ENCODE data around the gene CWF19L2. TPM values are rescaled to one million over a fixed set of nuclear protein-coding genes. Genes with fewer than 3 reads are reported as not detected.

Gene CWF19L2
- total RNA-seq, 2 experiments from 2014 or later: 13.4 to 21.4 TPM

DNA sequence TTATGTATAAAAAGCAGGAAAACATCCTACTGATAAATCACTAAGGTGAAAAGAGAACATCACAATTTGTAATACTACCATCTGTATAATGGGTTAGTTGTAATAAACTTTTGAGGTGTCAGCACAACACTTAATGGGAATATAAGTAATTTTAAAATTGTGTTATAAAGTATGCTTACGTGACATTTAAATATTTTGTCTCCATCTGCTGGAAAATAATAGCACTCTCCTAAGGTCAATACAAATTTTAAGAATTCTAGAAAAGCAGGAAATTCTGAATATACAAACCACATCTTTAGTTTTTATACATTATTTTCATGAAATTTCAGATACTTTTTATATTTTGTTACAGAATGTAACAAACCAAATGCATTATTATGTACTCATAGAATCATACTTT lies 19.5 kb downstream of the CWF19L2 start:
- ChIA-PET POLR2A (no interaction called here), CTCF (ENCODE audit: unreplicated experiment) (no interaction called here)
- BruUV-seq (replicated peaks): no TSS peak
- H3K4me3 ChIP-seq (ENCODE audit: low read depth, low read length, poor library complexity, severe bottlenecking): no peak overlapping the region
- no peak overlapping the region for H2AFZ ChIP-seq (ENCODE audit: low read length)
- DNase-seq (ENCODE audit: low spot score): no peak
- intact Hi-C loops (cut with micrococcal nuclease; ENCODE audit: unreplicated experiment): no loop called here
- no peak overlapping the region for H3K27ac ChIP-seq (ENCODE audit: low read depth, low read length, poor library complexity, severe bottlenecking)
- no peaks in the 10 kb centered on the region for H3K9me3 ChIP-seq (ENCODE audit: low read length)
- no peak overlapping the region for H3K4me2 ChIP-seq (ENCODE audit: low read length)
- peaks cover 68% of the 10 kb centered on the region for H3K36me3 ChIP-seq (ENCODE audit: insufficient read depth, low read length)
- TF ChIP-seq, protein P1, sequence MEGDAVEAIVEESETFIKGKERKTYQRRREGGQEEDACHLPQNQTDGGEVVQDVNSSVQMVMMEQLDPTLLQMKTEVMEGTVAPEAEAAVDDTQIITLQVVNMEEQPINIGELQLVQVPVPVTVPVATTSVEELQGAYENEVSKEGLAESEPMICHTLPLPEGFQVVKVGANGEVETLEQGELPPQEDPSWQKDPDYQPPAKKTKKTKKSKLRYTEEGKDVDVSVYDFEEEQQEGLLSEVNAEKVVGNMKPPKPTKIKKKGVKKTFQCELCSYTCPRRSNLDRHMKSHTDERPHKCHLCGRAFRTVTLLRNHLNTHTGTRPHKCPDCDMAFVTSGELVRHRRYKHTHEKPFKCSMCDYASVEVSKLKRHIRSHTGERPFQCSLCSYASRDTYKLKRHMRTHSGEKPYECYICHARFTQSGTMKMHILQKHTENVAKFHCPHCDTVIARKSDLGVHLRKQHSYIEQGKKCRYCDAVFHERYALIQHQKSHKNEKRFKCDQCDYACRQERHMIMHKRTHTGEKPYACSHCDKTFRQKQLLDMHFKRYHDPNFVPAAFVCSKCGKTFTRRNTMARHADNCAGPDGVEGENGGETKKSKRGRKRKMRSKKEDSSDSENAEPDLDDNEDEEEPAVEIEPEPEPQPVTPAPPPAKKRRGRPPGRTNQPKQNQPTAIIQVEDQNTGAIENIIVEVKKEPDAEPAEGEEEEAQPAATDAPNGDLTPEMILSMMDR (conservative IDR thresholded peaks at IDR 0.05; ENCODE audit: low read length): 0 out of 2 replicates have a peak, but pooled peaks have one; percentile 16
- no peak for TF ChIP-seq EZH2phosphoT487 (IDR thresholded peaks at IDR 0.05; ENCODE audit: borderline replicate concordance, low read depth, low read length)
- H3K9me2 ChIP-seq (ENCODE audit: insufficient read depth, low read length): no peaks in the 10 kb centered on the region
- no peaks in the 10 kb centered on the region for H4K20me1 ChIP-seq (ENCODE audit: insufficient read depth, low read length)
- H3K4me1 ChIP-seq (ENCODE audit: insufficient read depth, low read length, poor library complexity, severe bottlenecking): no peaks in the 10 kb centered on the region
- H3K79me2 ChIP-seq (ENCODE audit: insufficient read depth, low read depth, low read length): no peaks in the 10 kb centered on the region

DNA sequence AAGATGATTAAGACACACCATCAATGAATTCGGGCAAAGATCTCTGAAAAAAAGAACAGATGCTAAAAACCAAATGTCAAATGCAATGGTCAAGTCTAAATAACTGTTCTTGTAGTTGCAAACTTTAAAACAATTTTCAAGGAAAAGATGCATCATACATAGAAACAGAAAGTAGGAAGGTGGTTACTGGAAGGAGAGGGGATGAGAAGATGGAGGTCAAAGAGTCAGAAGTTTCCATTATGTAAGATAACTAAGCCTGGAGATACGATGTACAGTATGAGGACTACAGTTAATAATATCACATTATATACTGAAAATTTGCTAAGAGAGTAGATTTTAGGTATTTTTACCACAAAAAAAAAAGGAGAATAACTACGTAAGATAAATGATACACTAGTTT lies 27.1 kb downstream of the CWF19L2 start:
- Histone ChIP-seq H3K4me3 (ENCODE audit: low read depth, low read length, poor library complexity, severe bottlenecking) (no peak overlapping the region), H3K4me1 (ENCODE audit: insufficient read depth, low read length, poor library complexity, severe bottlenecking) (no peaks in the 10 kb centered on the region), H3K9me3 (ENCODE audit: low read length) (no peaks in the 10 kb centered on the region), H3K4me2 (ENCODE audit: low read length) (no peak overlapping the region), H3K79me2 (ENCODE audit: insufficient read depth, low read depth, low read length) (no peaks in the 10 kb centered on the region), H3K27ac (ENCODE audit: low read depth, low read length, poor library complexity, severe bottlenecking) (no peak overlapping the region), H3K9me2 (ENCODE audit: insufficient read depth, low read length) (no peaks in the 10 kb centered on the region), H3K36me3 (ENCODE audit: insufficient read depth, low read length) (peaks cover 46% of the 10 kb centered on the region), H2AFZ (ENCODE audit: low read length) (no peak overlapping the region), H4K20me1 (ENCODE audit: insufficient read depth, low read length) (no peaks in the 10 kb centered on the region)
- intact Hi-C loops (cut with micrococcal nuclease; ENCODE audit: unreplicated experiment): no loop called here
- CTCF ChIA-PET (ENCODE audit: unreplicated experiment): no interaction called here
- DNase-seq (ENCODE audit: low spot score): no peak
- no TSS peak for BruUV-seq (replicated peaks)
- TF ChIP-seq, protein P1 (conservative IDR thresholded peaks at IDR 0.05; ENCODE audit: low read length): no peak
- no peak for TF ChIP-seq EZH2phosphoT487 (IDR thresholded peaks at IDR 0.05; ENCODE audit: borderline replicate concordance, low read depth, low read length)
- POLR2A ChIA-PET: no interaction called here

DNA sequence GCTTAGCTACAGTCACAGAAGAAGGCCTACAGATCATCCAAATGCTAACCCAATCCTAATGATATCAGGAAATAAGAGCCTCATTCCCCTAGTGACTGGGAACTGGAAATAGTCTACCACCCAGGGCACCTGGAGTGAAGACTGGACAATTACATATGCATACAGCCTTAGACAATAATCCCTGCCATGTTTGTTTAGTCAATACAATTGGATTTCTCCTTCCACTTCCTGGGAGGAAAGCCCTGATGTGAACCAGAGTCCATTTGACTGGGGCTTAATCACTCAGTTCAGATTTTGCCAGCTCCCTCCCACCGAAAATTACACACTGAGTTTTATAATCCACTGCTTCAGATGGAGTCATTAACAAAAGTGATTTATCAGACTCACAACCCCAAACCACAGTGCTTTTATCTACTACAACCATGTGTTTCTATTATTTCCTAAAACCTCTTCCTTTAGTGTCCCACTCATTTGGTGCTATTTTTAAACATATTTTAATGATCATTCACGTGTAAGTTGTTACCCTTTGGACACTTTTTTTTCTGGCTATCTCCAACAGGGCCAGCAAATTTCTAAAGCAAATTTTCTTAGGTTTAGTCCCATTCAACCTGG lies 29.9 kb downstream of the CWF19L2 start:
- H4K20me1 ChIP-seq (ENCODE audit: insufficient read depth, low read length): no peaks in the 10 kb centered on the region
- H3K9me3 ChIP-seq (ENCODE audit: low read length): no peaks in the 10 kb centered on the region
- ChIA-PET CTCF (ENCODE audit: unreplicated experiment) (no interaction called here), POLR2A (interaction anchor here (2.1 kb wide), 1 partner anchor 50 kb away, joined by 4 read pairs; no protein-coding TSS in a partner anchor)
- H3K4me1 ChIP-seq (ENCODE audit: insufficient read depth, low read length, poor library complexity, severe bottlenecking): no peaks in the 10 kb centered on the region
- BruUV-seq (replicated peaks): no TSS peak
- no peak overlapping the region for H3K4me3 ChIP-seq (ENCODE audit: low read depth, low read length, poor library complexity, severe bottlenecking)
- H2AFZ ChIP-seq (ENCODE audit: low read length): no peak overlapping the region
- no peak overlapping the region for H3K27ac ChIP-seq (ENCODE audit: low read depth, low read length, poor library complexity, severe bottlenecking)
- H3K9me2 ChIP-seq (ENCODE audit: insufficient read depth, low read length): no peaks in the 10 kb centered on the region
- no peak overlapping the region for H3K4me2 ChIP-seq (ENCODE audit: low read length)
- no peak for DNase-seq (ENCODE audit: low spot score)
- H3K79me2 ChIP-seq (ENCODE audit: insufficient read depth, low read depth, low read length): no peaks in the 10 kb centered on the region
- peaks cover 42% of the 10 kb centered on the region for H3K36me3 ChIP-seq (ENCODE audit: insufficient read depth, low read length)
- TF ChIP-seq, protein P1 (conservative IDR thresholded peaks at IDR 0.05; ENCODE audit: low read length): no peak
- TF ChIP-seq EZH2phosphoT487 (IDR thresholded peaks at IDR 0.05; ENCODE audit: borderline replicate concordance, low read depth, low read length): no peak
- intact Hi-C loops (cut with micrococcal nuclease; ENCODE audit: unreplicated experiment): no loop called here

Measured in OCI-LY7 (cell line).